Nephron progenitor cell (in vitro differentiated cells): ENCODE results near the gene SENP6.
"Not testable (repeated sequence)": the region's sequence is repeated elsewhere in the genome, so short reads cannot be mapped to it uniquely, and the experiment has no call there.

Source experiments
- DNase-seq: peaks from one replicate; pipeline ENCODE4 v3.0.0; 2021
- H3K27ac Mint-ChIP-seq: 2 replicates; pipeline ENCODE4 v1.8.0; 2021; ENCODE audit warnings: mild to moderate bottlenecking, moderate library complexity, mixed read lengths
- H3K27me3 Mint-ChIP-seq: 2 replicates; pipeline ENCODE4 v1.8.0; 2021; ENCODE audit warnings: mild to moderate bottlenecking, low read depth, mixed read lengths; ENCODE audit not compliant: poor library complexity
- H3K36me3 Mint-ChIP-seq: 2 replicates; pipeline ENCODE4 v1.8.0; 2021; ENCODE audit warnings: low read depth, mixed read lengths
- H3K4me1 Mint-ChIP-seq: 2 replicates; pipeline ENCODE4 v1.8.0; 2021; ENCODE audit warnings: mixed read lengths
- H3K4me3 Mint-ChIP-seq: 2 replicates; pipeline ENCODE4 v1.8.0; 2021; ENCODE audit warnings: mild to moderate bottlenecking, moderate library complexity, mixed read lengths
- H3K9me3 Mint-ChIP-seq: 2 replicates; pipeline ENCODE4 v1.8.0; 2021; ENCODE audit warnings: mild to moderate bottlenecking, moderate library complexity, mixed read lengths
- CTCF ChIP-seq: fragments of 200-600 bp; sonication (generic); IDR thresholded peaks from 2 replicates; pipeline ENCODE4 v1.5.0; 2021; ENCODE audit warnings: antibody characterized with exemption

The SENP6 gene

GRCh38 chr6:75687937-75688336, 86.3 kb downstream of the SENP6 start:
- not testable (repeated sequence) for H3K27ac Mint-ChIP-seq, DNase-seq, H3K4me1 Mint-ChIP-seq, H3K4me3 Mint-ChIP-seq, H3K27me3 Mint-ChIP-seq
- peaks cover 94% of the 10 kb centered on the region for H3K36me3 Mint-ChIP-seq
- H3K9me3 Mint-ChIP-seq = peaks cover 25% of the 10 kb centered on the region

GRCh38 chr6:75689576-75689975, 87.9 kb downstream of the SENP6 start:
- H3K27me3 Mint-ChIP-seq = peaks cover 6% of the 10 kb centered on the region
- H3K4me1 Mint-ChIP-seq = peaks cover 5% of the 10 kb centered on the region
- H3K36me3 Mint-ChIP-seq = peaks cover 93% of the 10 kb centered on the region
- DNase-seq = no peak
- H3K27ac Mint-ChIP-seq = no peak overlapping the region
- peaks cover 10% of the 10 kb centered on the region for H3K9me3 Mint-ChIP-seq
- no peak overlapping the region for H3K4me3 Mint-ChIP-seq
- no peak for TF ChIP-seq CTCF

- peaks cover 5% of the 10 kb centered on the region for H3K4me1 Mint-ChIP-seq
- no peak overlapping the region for H3K4me3 Mint-ChIP-seq
- peaks cover 90% of the 10 kb centered on the region for H3K36me3 Mint-ChIP-seq
- no peaks in the 10 kb centered on the region for H3K9me3 Mint-ChIP-seq
- TF ChIP-seq CTCF = no peak
- no peak overlapping the region for H3K27ac Mint-ChIP-seq
- DNase-seq = no peak
- H3K27me3 Mint-ChIP-seq = peaks cover 6% of the 10 kb centered on the region
Observed at GRCh38 chr6:75691012-75691411, 89.3 kb downstream of the SENP6 start.

GRCh38 chr6:75693534-75693933, 91.9 kb downstream of the SENP6 start:
- TF ChIP-seq CTCF = no peak
- no peaks in the 10 kb centered on the region for H3K27me3 Mint-ChIP-seq
- no peak for DNase-seq
- no peaks in the 10 kb centered on the region for H3K9me3 Mint-ChIP-seq
- H3K4me1 Mint-ChIP-seq = no peaks in the 10 kb centered on the region
- no peak overlapping the region for H3K4me3 Mint-ChIP-seq
- peaks cover 87% of the 10 kb centered on the region for H3K36me3 Mint-ChIP-seq
- no peak overlapping the region for H3K27ac Mint-ChIP-seq

- DNase-seq = no peak
- Mint-ChIP-seq H3K27ac (no peak overlapping the region), H3K4me1 (no peaks in the 10 kb centered on the region), H3K27me3 (no peaks in the 10 kb centered on the region), H3K4me3 (no peak overlapping the region), H3K9me3 (no peaks in the 10 kb centered on the region), H3K36me3 (peaks cover 81% of the 10 kb centered on the region)
- TF ChIP-seq CTCF = no peak
Observed at GRCh38 chr6:75694406-75694805, 92.7 kb downstream of the SENP6 start.

DNA sequence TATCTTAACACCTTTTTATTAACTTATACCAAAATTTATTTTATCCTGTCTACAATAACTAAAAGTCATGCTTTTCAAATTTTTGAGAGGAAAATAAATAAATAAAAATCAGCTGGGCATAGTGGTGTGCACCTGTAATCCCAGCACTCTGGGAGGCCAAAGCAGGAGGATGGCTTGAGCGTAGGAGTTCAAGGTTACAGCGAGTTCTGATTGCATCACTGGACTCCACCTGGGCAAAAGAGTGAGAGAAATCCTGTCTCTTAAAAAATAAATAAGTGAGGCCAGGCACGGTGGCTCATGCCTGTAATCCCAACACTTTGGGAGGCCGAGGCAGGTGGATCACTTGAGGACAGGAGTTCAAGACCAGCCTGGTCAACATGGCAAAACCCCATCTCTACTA, 106.7 kb downstream of the SENP6 start:
- H3K36me3 Mint-ChIP-seq = peaks cover 78% of the 10 kb centered on the region
- H3K4me3 Mint-ChIP-seq, H3K4me1 Mint-ChIP-seq, DNase-seq, H3K9me3 Mint-ChIP-seq, H3K27me3 Mint-ChIP-seq, H3K27ac Mint-ChIP-seq: not testable (repeated sequence)

GRCh38 chr6:75711173-75711572, 109.5 kb downstream of the SENP6 start:
- no peaks in the 10 kb centered on the region for H3K9me3 Mint-ChIP-seq
- no peak overlapping the region for H3K27ac Mint-ChIP-seq
- peaks cover 70% of the 10 kb centered on the region for H3K36me3 Mint-ChIP-seq
- DNase-seq = no peak
- no peak for TF ChIP-seq CTCF
- no peak overlapping the region for H3K4me3 Mint-ChIP-seq
- H3K27me3 Mint-ChIP-seq = no peaks in the 10 kb centered on the region
- H3K4me1 Mint-ChIP-seq = no peaks in the 10 kb centered on the region
